Measurements from ENCODE around the gene TPPP.
A peak's percentile ranks its signal among the peaks of the same experiment; 100 is the strongest.

TPPP gene

GRCh38 chr5:612498-613424 lies 80.4 kb downstream of the TPPP start:
- Histone ChIP-seq H2AFZ (ENCODE audit: low read length) (peak overlapping the region; percentile 61; the same call in 1 of the 2 replicates), H3K9me3 (ENCODE audit: insufficient read depth, low read depth, low read length) (peaks cover 7% of the 10 kb centered on the region; the same call in 1 of the 2 replicates), H3K79me2 (ENCODE audit: insufficient read depth, low read length) (peaks cover 55% of the 10 kb centered on the region), H3K36me3 (ENCODE audit: insufficient read depth, low read length) (peaks cover 1% of the 10 kb centered on the region; the same call in 1 of the 2 replicates), H3K4me1 (ENCODE audit: insufficient read depth, low read length, poor library complexity, severe bottlenecking) (peaks cover 23% of the 10 kb centered on the region), H3K9ac (ENCODE audit: low read depth, low read length, poor library complexity, severe bottlenecking) (peak overlapping the region; percentile 70), H4K20me1 (ENCODE audit: insufficient read depth, low read length, poor library complexity, severe bottlenecking) (peaks cover 20% of the 10 kb centered on the region), H3K4me2 (ENCODE audit: low read depth, low read length, poor library complexity, severe bottlenecking) (peak overlapping the region; percentile 73), H3F3A (ENCODE audit: low read depth) (no peaks in the 10 kb centered on the region; the same call in 1 of the 2 replicates), H3K27me3 (ENCODE audit: insufficient read depth, low read length, poor library complexity, severe bottlenecking) (no peaks in the 10 kb centered on the region), H3K9me2 (replicated peaks; ENCODE audit: low read depth, low read length) (no peaks in the 10 kb centered on the region), H3K4me3 (ENCODE audit: low read length, poor library complexity, severe bottlenecking) (peak overlapping the region; percentile 79)
- TF ChIP-seq, protein P1, sequence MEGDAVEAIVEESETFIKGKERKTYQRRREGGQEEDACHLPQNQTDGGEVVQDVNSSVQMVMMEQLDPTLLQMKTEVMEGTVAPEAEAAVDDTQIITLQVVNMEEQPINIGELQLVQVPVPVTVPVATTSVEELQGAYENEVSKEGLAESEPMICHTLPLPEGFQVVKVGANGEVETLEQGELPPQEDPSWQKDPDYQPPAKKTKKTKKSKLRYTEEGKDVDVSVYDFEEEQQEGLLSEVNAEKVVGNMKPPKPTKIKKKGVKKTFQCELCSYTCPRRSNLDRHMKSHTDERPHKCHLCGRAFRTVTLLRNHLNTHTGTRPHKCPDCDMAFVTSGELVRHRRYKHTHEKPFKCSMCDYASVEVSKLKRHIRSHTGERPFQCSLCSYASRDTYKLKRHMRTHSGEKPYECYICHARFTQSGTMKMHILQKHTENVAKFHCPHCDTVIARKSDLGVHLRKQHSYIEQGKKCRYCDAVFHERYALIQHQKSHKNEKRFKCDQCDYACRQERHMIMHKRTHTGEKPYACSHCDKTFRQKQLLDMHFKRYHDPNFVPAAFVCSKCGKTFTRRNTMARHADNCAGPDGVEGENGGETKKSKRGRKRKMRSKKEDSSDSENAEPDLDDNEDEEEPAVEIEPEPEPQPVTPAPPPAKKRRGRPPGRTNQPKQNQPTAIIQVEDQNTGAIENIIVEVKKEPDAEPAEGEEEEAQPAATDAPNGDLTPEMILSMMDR (conservative IDR thresholded peaks at IDR 0.05; ENCODE audit: low read length) = no peak
- TF ChIP-seq EZH2phosphoT487 (IDR thresholded peaks at IDR 0.05; ENCODE audit: borderline replicate concordance) = no peak

DNA sequence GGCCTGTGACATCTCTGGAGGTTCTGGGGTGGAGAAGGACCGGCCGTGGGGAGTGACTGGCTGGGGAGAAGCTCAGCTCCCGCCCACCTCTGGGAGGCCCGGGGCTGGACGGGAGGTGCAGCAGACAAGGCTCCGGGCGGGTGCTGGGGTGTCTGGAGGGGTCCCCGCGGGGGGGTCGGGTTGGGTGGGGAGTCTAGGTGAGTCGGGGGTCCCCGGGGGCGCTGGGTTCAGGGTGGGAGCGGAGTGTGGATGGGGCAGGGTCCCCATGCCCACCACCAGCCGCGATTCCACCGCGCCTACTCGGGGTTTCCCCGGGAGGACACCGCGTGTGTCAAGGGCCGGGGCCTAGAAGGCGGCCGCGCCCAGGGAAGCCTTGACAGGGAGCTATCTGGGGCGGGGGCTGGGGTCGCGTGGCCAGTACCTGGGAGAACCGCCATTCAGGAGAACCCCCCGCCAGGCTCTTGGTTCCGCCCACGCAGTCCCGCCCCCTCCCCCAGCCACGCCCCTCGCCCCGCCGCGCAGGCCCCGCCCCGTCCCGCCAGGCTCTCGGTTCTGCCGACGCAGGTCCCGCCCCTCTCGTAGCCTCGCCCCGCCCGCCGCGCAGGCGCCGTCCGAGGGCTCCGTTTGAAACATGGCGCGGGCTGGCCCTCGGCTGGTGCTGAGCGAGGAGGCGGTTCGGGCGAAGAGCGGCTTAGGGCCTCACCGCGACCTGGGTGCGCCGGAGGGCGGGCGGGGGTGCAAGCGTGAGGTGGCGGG lies 81.2 kb downstream of the TPPP start, which contains the start of gene CEP72:
TSS of gene CEP72 (plus strand) at position 610 of the 756 bp plus-strand sequence. CDS start at position 632, 22 bp downstream.
- H3K9ac ChIP-seq (ENCODE audit: low read depth, low read length, poor library complexity, severe bottlenecking) = peak within 1 kb of the TSS; percentile 76

More for the DNA sequence above, 81.2 kb downstream of the TPPP start, which contains the start of gene CEP72:
- Histone ChIP-seq H3K4me1 (ENCODE audit: insufficient read depth, low read length, poor library complexity, severe bottlenecking) (peaks cover 23% of the 10 kb centered on the region), H3K36me3 (ENCODE audit: insufficient read depth, low read length) (no peaks in the 10 kb centered on the region), H3K27me3 (ENCODE audit: insufficient read depth, low read length, poor library complexity, severe bottlenecking) (no peaks in the 10 kb centered on the region), H3K9me2 (replicated peaks; ENCODE audit: low read depth, low read length) (no peaks in the 10 kb centered on the region), H3K4me2 (ENCODE audit: low read depth, low read length, poor library complexity, severe bottlenecking) (peak within 1 kb of the TSS; percentile 73), H3K9me3 (ENCODE audit: insufficient read depth, low read depth, low read length) (peaks cover 7% of the 10 kb centered on the region; the same call in 1 of the 2 replicates), H3K4me3 (ENCODE audit: low read length, poor library complexity, severe bottlenecking) (peak within 1 kb of the TSS; percentile 79), H4K20me1 (ENCODE audit: insufficient read depth, low read length, poor library complexity, severe bottlenecking) (peaks cover 15% of the 10 kb centered on the region), H3K79me2 (ENCODE audit: insufficient read depth, low read length) (peaks cover 46% of the 10 kb centered on the region), H2AFZ (ENCODE audit: low read length) (peak within 1 kb of the TSS; percentile 96), H3F3A (ENCODE audit: low read depth) (no peaks in the 10 kb centered on the region; the same call in 1 of the 2 replicates)
- no peak for TF ChIP-seq EZH2phosphoT487 (IDR thresholded peaks at IDR 0.05; ENCODE audit: borderline replicate concordance)
- TF ChIP-seq, protein P1 (conservative IDR thresholded peaks at IDR 0.05; ENCODE audit: low read length) = no peak

Data from Loucy (cell line).